ENCODE measurements around the gene ZBTB39. TPM values are rescaled to one million over a fixed set of nuclear protein-coding genes. Genes with fewer than 3 reads are reported as not detected.

ZBTB39 gene
- total RNA-seq, 2 donors from 2014 or later = 7.0 to 10.8 TPM

- ATAC-seq = no peak
- Mint-ChIP-seq H3K27ac (no peak overlapping the region), H3K36me3 (ENCODE audit: low read depth) (peaks cover 3% of the 10 kb centered on the region), H3K4me3 (no peak overlapping the region), H3K4me1 (peaks cover 2% of the 10 kb centered on the region), H3K27me3 (peaks cover 9% of the 10 kb centered on the region)
- DNase-seq = no peak
- H3K9me3 ChIP-seq (ENCODE audit: control insufficient read depth, low read length, poor library complexity, severe bottlenecking) = no peaks in the 10 kb centered on the region
Observed at GRCh38 chr12:56954057-56954957, 52.0 kb downstream of the ZBTB39 start.

- no peaks in the 10 kb centered on the region for H3K9me3 ChIP-seq (ENCODE audit: control insufficient read depth, low read length, poor library complexity, severe bottlenecking)
- peaks cover 2% of the 10 kb centered on the region for H3K4me1 Mint-ChIP-seq
- peaks cover 16% of the 10 kb centered on the region for H3K27me3 Mint-ChIP-seq
- H3K4me3 Mint-ChIP-seq = no peak overlapping the region
- ATAC-seq (no peak), DNase-seq (no peak)
- H3K36me3 Mint-ChIP-seq (ENCODE audit: low read depth) = peaks cover 3% of the 10 kb centered on the region
- no peak overlapping the region for H3K27ac Mint-ChIP-seq
Observed at GRCh38 chr12:56953314-56953713, 53.0 kb downstream of the ZBTB39 start.

GRCh38 chr12:56951582-56952339, 54.6 kb downstream of the ZBTB39 start:
- ATAC-seq (no peak), DNase-seq (no peak)
- Mint-ChIP-seq H3K4me1 (peaks cover 2% of the 10 kb centered on the region), H3K4me3 (no peak overlapping the region), H3K27me3 (peaks cover 22% of the 10 kb centered on the region), H3K36me3 (ENCODE audit: low read depth) (peaks cover 3% of the 10 kb centered on the region), H3K27ac (no peak overlapping the region)
- no peaks in the 10 kb centered on the region for H3K9me3 ChIP-seq (ENCODE audit: control insufficient read depth, low read length, poor library complexity, severe bottlenecking)

GRCh38 chr12:56948881-56949280, 57.5 kb downstream of the ZBTB39 start:
- H3K4me1 Mint-ChIP-seq = no peaks in the 10 kb centered on the region
- no peak for ATAC-seq
- H3K9me3 ChIP-seq (ENCODE audit: control insufficient read depth, low read length, poor library complexity, severe bottlenecking) = no peaks in the 10 kb centered on the region
- DNase-seq = no peak
- H3K4me3 Mint-ChIP-seq = no peak overlapping the region
- H3K36me3 Mint-ChIP-seq (ENCODE audit: low read depth) = peaks cover 5% of the 10 kb centered on the region
- no peak overlapping the region for H3K27ac Mint-ChIP-seq
- peaks cover 22% of the 10 kb centered on the region for H3K27me3 Mint-ChIP-seq

Other genes starting within 250 kb of the ZBTB39 start
- under 1 TPM in 1 of 2 donors, not detected in 1; 0.63 TPM for gene HSD17B6, start 243.2 kb downstream of the ZBTB39 start, total RNA-seq
- not detected for gene SDR9C7, start 72.1 kb downstream of the ZBTB39 start, total RNA-seq
- gene RDH16, start 48.9 kb downstream of the ZBTB39 start, total RNA-seq = under 1 TPM; 0.40 to 0.81 TPM
- gene TAC3, start 10.0 kb upstream of the ZBTB39 start, total RNA-seq = not detected
- under 1 TPM in 1 of 2 donors, not detected in 1; 0.70 TPM for gene MYO1A, start 43.6 kb upstream of the ZBTB39 start, total RNA-seq
- 10 to 100 TPM; 12.2 to 14.1 TPM for gene NEMP1, start 72.2 kb upstream of the ZBTB39 start, total RNA-seq
- gene NAB2, start 82.6 kb upstream of the ZBTB39 start, total RNA-seq = 1 to 10 TPM; 4.0 to 5.0 TPM
- gene STAT6, start 104.8 kb upstream of the ZBTB39 start, total RNA-seq = 100 to 1,000 TPM; 205 to 253 TPM
- 10 to 100 TPM in 1 of 2 donors, 1 to 10 TPM in 1; 3.8 to 11.6 TPM for gene LRP1, start 121.9 kb upstream of the ZBTB39 start, total RNA-seq
- gene LRP1-AS, start 141.1 kb upstream of the ZBTB39 start, total RNA-seq = not detected
- not detected for gene NXPH4, start 210.2 kb upstream of the ZBTB39 start, total RNA-seq
- gene SHMT2, start 223.2 kb upstream of the ZBTB39 start, total RNA-seq = 10 to 100 TPM; 28.8 to 36.9 TPM
- 1 to 10 TPM; 1.6 to 1.9 TPM for gene STAC3, start 244.6 kb upstream of the ZBTB39 start, total RNA-seq

Data from T-helper 17 cell (primary cell).